ENCODE measurements around the gene ST6GALNAC3.

Gene ST6GALNAC3

DNA sequence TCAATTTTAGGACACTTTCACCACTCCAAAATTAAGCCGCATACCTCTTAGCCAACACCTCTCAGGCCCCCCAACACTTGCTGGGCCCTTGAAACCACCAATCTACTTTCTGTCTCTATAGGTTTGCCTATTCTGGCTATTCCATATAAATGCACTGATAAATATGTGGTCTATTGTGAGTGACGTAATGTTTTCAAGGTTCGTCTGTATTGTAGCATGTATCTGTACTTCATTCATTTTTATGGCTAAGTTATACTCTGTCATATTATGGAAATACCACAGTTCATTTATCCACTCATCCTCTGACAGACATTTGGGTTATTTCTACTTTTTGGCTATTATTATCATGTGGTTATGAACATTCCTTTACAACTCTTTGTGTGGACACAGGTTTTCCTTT, 432.8 kb downstream of the ST6GALNAC3 start:
- no peak for DNase-seq (ENCODE audit: low read depth)

DNA sequence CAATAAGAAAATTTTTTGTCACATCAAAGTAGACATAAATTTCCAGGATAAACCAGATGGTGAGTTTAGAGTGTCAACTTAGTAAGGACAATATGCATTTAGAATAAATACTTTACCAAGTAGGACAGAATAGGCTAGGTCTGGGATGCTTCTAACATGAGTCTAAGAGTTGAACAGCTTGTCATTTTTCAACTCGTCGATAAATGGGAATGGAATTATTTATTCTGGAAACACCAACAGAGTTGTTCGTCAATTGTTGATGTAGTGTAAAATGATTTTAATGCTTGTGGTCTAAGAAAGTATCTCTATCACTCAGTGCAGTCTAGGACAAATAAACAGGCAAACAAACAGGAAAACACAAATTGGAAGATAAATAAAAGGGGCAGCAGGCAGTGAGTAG, 434.3 kb downstream of the ST6GALNAC3 start:
- no peak for DNase-seq (ENCODE audit: low read depth)

DNA sequence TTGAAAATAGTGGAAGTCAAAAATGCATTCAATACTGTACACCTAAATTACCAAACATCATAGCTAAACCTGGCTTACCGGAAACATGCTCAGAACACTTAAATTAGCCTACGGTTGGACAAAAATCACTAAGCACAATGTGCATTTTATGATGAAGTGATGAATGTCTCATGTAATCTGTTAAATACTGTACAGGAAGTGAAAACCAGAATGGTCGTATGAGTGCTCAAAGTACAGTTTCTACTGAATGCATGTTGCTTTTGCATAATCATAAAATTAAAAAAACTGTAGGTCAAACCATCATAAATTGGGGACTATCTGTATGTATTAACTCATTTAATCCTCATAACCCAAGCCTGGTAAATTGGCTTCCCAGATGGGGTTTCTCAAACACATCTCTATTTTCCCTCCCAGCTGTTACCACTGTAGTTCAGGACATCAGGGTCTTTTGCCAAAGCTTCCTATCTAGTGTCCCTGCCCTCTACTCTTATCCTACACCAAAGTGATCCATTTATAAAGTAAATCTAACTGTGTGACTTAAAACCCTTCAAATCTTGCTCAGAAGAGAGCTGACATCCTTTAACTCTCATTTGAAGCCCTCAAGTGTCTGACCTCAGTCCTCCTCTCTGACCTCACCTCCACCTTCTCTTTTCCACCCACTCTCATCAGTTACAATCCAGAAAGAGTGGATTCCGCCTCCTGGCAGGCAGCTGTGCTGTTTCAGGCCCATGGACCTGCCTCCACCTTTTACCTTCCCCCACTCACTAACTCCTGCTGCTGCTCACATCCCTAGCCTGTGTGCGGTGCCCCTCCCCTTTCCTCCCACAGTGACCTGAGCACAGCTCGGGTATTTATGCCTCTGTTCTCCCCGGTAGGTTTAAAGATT, 436.4 kb downstream of the ST6GALNAC3 start:
- no peak for DNase-seq (ENCODE audit: low read depth)

DNA sequence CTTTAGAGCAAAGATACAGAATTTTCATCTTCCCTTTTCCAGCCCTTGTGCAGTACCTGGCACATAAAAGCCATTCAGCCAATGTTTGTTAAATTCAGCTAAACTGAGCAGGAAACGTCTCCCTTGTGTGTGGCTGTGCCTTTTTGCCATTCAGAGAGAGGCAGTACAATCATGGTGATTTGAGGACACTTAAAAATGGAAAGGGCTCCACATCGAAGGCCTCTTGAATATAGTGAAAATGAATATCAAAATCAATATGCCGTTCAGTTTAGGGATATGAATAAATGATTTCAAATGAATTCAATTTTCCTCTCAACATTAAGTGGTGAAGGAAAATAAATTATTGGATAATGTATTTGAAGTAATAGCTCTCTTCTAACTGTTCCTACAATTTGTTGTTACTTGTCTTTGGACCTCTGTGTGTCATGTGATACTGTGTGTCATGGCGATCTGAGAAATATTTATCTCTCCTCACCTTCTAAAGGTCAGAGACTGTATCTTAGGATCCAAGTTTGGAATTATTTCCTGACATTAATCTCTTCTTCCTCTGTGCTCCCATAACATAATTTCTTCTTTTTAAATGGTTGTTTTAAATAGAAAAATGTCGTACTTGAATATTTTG, 437.1 kb downstream of the ST6GALNAC3 start:
- no peak for DNase-seq (ENCODE audit: low read depth)

DNA sequence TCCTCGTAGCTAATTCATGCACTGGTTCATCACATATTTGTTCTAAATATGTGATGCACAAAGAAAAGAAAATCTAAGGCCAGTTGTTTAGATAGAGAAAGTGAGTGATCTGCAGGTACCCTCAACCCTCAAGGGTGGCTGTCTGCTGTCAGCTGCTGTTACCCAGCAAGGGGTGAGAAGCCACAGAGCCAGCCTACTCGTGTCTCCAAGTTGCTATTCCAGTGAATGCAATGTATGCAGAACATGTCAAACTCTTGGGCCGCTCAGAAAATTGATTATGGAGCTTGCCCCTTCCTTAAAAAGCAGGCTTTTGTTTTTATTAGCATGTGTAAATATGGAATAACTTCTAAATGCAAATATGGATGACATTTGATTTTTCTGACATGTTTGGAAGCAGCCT, 456.4 kb downstream of the ST6GALNAC3 start:
- no peak for DNase-seq (ENCODE audit: low read depth)

DNA sequence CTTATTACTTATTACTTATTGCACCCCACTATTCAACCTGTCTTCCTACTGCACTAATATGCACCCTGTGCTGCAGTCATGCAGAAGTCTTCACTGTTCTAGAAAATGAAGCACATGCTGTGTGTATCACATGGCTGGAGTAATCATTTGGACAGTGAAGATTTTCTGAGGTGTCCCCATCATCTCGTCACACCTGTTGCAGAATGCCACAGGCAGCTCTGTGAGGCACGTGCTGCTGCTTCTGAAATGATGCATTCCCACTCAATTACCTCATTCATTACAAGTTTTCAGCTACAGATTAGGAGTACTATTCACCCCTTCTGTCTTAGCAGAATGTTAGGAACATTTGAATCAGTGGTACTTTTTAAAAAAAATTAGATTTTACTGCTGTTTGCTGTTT, 467.1 kb downstream of the ST6GALNAC3 start:
- DNase-seq (ENCODE audit: low read depth): no peak

DNA sequence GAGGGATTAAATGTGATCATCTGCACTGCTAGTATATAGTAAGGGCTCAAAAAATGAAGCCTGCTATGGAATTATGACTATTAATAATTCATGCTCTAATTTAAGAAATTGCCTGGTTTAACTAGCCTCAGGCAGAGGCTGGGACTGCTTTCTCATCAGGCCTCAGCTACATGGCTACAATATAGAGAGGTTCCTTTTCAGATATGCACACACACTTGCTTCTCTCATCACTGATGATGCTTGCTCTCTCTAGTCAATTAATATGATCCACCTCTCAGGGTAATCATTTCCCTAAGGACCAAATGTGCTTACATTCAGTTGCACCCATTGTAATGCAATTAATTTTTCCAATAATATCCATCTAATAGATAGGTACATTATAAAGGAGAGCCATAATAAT, 467.8 kb downstream of the ST6GALNAC3 start:
- no peak for DNase-seq (ENCODE audit: low read depth)

DNA sequence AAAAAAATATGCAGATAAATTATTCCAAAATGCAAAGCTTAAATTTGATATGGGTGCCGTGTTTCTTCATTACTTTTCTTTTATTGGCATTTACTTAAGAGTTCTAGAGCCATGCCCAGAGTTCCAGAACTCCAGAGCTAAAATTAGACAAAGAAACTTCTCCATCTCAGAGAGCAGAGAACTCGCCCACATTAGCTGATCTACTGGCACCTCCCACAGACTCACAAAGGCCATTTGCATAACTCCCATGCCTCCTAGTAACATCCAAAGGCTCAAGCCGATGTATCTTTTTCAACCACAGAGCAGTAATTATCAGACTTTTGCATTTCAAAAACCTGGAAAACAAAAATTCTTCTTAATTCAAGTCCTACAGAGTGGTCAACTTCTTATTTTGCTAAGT, 468.9 kb downstream of the ST6GALNAC3 start:
- DNase-seq (ENCODE audit: low read depth): no peak

DNA sequence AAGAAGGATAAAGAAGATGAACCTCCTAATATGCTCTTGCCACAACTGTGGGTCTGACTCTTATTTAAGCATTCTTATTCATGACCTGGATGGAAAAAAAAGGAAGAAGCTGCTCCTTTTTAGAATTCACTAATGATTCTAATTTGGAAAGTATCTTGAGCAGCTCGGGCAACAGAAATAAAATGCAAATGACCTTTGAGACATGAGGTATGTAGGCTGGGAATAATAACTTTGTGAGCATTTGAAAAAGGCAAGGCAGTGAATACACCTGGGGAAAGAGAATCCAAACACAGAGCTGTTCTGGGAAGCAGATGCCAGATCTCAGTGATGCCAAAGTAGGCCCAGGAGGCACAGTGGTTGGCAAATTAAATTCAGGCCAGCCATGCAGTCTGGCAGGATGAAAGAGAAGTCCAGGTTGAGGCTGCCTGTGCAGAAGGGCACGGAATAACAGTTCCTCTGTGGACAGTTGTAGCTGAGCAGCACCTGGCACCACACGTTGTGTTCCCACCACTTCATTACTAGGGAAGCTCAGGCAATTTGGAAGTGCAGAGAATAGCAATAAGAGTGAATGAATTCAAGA, 471.9 kb downstream of the ST6GALNAC3 start:
- no peak for DNase-seq (ENCODE audit: low read depth)

DNA sequence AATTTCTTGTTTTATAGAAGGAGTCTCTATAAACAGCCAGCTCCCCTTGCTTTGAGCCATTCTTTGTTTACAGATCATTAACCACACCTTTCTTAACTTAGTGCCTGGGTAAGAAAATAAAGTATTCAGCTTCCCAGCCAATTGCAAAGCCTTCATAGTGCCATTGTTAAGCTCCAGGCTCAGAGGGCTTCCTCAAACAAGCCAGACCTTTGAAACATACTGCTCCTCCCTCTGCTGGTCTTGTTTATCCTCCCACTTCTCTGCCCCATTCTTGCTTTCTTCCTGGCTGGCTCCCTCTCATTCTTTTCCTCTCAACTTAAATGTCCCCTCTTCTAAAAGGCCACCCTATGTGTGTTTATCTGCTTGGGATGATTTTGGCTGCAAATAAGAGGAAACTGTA, 473.4 kb downstream of the ST6GALNAC3 start:
- no peak for DNase-seq (ENCODE audit: low read depth)

DNA sequence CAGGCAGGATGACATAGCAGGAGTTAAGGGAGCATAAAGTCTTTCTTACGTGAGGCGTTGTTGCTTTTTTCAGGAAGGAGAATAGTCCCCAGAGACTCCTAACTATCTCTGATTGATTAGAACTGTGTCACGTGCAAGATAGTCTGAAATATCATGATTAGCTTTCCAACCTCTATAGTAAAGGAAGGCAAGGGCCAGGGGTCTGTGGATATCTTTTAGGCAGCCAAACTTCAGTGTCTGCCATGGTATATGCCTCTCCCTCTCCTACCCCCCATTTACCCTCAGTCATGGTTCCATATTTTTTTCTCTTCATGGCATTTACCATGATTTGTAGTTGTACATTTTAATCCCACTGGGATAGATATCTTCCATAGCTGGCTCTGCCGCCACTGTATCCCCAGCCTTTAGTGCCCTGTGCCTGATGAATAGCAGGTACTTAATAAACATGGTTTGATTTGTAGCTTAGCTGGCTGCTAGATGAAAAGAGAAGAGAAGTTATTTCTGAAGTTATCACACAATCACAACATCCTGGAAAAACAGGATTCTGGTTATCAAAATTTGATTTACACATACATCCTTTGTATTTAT, 474.1 kb downstream of the ST6GALNAC3 start:
- no peak for DNase-seq (ENCODE audit: low read depth)

DNA sequence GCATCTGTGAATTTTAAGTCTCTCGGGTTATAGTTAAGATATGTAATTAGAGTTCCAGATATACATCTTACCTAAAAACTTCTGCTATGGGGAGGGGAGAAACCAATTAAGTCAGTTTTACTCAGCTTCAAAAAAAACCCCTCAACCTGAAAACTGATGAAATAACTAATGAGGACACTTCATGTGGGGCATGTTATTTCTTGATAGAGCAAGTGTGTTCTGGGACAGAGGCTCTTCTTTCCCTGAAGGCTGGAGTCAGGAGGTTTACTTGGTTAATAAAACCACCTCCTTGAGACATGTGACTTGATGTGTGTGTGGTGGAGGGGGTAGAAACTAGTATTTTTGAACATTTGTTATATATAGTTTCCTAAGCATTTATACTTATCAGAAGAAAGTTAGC, 479.7 kb downstream of the ST6GALNAC3 start:
- no peak for DNase-seq (ENCODE audit: low read depth)

DNA sequence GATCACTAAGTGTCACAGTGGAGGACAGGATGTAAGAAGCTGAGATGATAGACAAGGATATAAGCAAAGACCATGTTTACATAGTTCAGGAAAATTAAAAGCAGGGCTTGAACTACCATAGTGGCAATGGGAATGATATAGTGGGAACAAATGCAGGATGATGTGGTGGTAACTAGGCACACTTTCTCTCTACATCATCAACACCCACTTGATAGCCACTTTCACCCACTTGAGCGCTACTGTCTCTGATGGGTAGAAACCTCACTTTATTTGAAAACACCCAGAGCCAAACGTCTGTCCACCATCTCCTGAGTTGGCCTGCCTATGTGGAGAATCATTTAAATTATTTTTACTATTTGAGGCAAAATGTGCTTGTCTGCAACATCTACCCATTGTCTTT, 487.7 kb downstream of the ST6GALNAC3 start:
- DNase-seq (ENCODE audit: low read depth): no peak

DNA sequence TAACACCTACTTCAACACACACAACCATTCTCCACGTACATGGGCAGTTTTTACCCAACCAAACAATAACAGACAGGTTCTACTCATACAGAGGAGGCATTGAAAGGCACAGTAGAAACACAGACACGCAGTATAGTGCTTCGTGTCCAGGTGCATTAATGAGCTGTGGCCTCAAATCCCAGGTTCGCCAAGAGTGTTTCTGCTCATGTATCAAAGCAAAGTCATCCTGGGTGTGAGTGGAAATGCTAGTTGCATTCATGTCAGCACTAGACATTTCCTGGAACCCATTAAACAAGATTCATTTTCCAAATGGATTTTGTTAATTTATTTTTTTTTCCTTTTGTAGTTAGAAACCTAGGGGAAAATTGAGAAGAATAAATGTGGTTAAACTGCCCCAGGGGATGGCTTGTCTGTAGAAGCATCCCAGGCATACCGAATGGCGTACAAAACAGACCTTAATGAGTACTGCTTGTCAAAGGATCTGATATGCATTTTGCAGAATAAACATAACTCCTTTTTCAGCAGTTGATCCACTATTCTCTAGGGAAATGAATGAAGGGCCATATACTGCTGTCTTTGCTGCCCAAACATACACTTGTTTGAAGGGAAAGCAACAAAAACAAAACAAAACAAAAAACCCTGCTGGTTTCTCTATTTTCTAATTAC, 494.2 kb downstream of the ST6GALNAC3 start:
- no peak for DNase-seq (ENCODE audit: low read depth)

DNA sequence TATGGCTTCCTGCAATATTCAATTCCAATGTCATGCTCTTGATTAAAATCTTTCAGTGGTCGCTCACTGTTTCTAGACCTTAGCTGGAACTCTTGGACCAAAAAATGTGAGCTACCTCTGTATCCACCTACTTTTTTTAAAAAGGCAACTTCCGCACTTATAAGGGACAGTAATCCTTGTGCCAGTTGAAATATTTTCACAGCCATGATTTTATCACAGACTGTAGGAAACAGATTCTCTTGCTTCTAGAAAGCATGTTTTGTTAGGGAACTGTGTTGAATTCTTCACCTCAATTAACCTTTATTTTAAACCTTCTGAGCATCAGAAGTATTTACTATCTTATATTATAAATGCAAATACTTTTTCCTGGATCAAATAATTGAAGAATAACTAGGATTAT, 496.7 kb downstream of the ST6GALNAC3 start:
- DNase-seq (ENCODE audit: low read depth): no peak

DNA sequence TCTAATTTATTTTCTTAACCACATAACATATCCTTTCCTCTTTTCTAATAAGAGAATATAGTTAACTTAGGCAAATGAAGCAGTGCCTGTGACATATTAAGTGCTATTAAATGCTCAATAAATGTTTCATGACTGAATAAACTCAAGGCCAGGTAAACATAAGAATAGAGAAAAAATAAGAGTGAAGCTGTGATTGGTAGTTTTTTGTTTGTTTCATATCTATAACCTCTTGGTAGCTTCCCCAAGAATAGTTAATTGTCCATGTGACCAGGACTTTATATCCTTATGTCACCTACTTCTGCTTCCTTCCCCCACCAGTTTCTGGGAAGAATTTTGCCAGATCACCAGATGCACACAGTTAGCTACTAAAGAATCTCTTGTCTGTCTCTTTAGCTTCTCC, 497.7 kb downstream of the ST6GALNAC3 start:
- no peak for DNase-seq (ENCODE audit: low read depth)

DNA sequence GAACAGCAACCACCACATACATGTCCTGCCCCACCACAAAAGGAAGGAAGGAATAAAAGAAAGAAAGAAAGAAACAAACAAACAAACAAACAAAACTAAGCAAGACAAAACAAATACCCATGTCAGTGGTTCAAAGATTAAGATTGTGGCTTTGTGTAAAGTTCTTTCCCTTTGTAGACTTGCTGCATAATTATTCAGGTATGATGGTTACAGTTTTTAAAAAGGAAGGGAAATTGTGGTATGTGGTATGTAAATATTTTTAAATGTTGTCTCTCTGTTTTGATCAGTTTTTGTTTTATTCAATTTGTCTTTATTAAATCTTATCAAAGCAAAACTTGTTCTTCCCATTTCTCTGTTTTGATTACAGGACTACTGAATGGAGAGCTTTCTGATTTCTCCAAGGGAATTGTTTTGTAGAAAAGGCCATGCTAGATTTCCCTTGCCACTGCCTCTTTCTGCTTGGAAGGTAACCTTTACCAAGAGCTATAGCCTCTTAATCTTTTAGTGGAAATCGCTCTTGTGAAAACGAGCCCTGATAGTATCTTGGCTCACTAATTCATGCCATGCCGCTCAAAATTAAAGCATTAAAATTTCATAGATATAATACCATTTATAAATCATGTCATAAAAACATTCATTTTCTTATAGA, 502.5 kb downstream of the ST6GALNAC3 start:
- DNase-seq (ENCODE audit: low read depth): no peak

DNA sequence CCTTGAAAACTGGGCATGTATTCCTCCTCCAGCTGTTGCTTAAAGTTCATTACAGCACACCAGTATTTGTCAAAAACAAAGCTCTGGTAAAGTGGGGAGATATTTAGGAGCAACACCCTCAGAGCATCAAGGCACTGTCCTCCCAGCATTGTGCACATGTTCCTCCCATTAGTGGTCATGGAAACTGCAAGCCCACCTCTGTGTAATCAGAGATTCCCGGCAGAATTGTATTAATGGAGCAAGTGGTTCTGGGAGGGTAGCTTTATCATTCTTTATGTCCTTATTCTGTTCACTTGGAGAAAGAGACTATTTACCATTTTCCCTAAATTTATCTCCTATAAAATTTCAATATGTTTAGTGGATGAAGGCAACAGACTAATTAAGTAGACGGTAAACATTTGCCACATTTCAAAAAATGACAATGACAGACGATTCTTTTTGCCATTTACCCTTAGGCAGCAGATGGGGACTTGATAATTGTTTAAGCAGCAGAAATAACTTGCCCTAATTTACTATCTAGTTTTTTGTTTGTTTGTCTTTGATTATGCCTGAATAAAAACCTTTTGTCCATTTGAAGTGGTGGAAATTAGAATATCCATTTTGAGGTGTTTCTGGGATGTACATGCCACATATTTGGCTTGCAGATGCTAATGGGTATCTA, 503.1 kb downstream of the ST6GALNAC3 start:
- DNase-seq (ENCODE audit: low read depth): no peak

DNA sequence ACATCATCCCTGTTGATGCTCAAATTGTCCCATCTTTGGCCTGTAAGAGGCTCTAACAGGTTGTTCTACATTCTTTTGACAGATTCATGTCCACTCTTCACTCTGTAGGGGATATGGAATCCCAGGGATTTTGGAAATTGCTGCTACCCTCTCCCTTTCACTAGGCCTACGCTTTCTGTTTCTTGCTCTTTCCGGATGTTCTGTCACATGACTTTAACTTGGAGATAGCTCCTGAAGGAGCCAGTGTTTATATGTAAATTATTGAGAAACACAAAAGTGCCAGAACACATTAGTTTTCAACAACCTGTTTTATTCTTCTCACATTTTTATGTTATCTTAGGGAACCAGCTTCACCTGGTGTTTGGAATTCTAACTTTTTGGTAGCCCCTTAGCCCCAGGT, 505.7 kb downstream of the ST6GALNAC3 start:
- DNase-seq (ENCODE audit: low read depth): no peak

DNA sequence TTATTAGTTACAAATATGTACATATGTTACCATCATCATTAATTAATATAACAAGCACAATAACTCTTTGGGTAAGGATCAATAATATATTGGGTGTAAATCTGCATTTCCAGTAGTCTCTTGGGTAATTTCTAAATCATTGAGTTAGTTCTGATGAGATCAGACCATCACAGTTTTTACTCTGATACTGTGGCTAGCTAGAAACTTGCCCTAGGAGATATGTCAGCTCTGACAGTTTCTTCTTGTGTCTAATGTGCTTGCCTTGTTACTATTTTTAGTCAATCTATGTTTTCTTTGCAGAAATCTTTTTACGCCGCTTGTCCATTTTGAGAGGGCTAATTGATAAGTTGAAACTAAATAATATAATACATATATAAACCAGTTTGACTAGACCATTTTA, 507.2 kb downstream of the ST6GALNAC3 start:
- DNase-seq (ENCODE audit: low read depth): no peak

DNA sequence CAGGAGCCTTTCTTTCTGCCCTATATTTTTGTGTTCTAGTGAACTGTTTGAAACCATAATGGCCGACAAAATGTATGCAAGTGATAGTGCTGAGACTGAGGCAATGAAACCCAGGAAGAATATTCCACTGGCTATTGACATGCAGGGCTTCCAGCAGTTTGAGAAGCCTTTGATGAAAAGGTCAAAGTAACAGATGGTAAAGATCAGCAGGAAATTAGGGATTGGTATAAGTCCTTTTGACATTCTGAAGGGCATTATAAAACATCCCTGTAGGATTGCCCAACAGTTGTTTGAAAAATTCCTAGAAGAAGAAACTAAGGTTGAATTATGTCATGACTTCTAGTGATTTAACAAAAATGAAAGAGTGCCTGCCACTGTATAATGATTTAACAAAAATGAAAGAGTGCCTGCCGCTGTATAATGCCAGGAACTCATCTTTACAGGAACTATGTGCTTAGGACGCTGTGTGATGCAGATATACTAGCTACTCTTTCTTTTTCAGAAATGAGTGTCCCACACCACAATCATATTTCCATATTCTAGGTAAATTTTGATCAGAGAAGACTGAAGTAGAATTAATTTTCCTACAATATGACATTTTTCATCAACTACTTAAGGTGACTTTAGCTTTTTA, 508.8 kb downstream of the ST6GALNAC3 start:
- no peak for DNase-seq (ENCODE audit: low read depth)

All from activated gamma-delta T cell treated with anti-CD3 and anti-CD28 coated beads, Interleukin-2, amount 50 U/mL, for 16 hours (primary cell).